Neural cell (in vitro differentiated cells): Measurements from ENCODE around the gene XIRP2. TPM values are rescaled to one million over a fixed set of nuclear protein-coding genes. Genes with fewer than 3 reads are reported as not detected.

Experiments
- H2AFZ ChIP-seq: fragments of 200-600, 300-800 bp; sonication (generic), shearing (Covaris generic); 2 replicates; pipeline ENCODE4 v1.6.0; 2014; ENCODE audit warnings: low read depth, mild to moderate bottlenecking, antibody characterized with exemption, low read length, moderate library complexity
- H3F3A ChIP-seq: fragments of 200-600 bp; shearing (Covaris generic); 2 replicates; pipeline ENCODE4 v1.6.1; 2016; ENCODE audit warnings: mild to moderate bottlenecking, moderate library complexity, mixed read lengths, antibody characterized with exemption, low read length; ENCODE audit not compliant: insufficient read depth, poor library complexity, severe bottlenecking
- H3K27ac ChIP-seq: fragments of 200-600, 300-800 bp; sonication (generic), shearing (Covaris generic); 2 replicates; pipeline ENCODE4 v1.5.1; 2014; ENCODE audit warnings: mild to moderate bottlenecking, low read length, moderate library complexity
- H3K27me3 ChIP-seq: fragments of 300-800, 200-600 bp; sonication (generic), shearing (Covaris generic); 2 replicates; pipeline ENCODE4 v1.6.0; 2014; ENCODE audit warnings: mild to moderate bottlenecking, low read depth, low read length, moderate library complexity; ENCODE audit not compliant: insufficient read depth
- H3K36me3 ChIP-seq: fragments of 300-800, 200-600 bp; sonication (generic), shearing (Covaris generic); 2 replicates; pipeline ENCODE4 v1.5.1; 2014; ENCODE audit warnings: mild to moderate bottlenecking, antibody characterized with exemption, low read length, moderate library complexity; ENCODE audit not compliant: insufficient read depth
- H3K4me2 ChIP-seq: fragments of 300-800, 200-600 bp; sonication (generic), shearing (Covaris generic); 2 replicates; pipeline ENCODE4 v1.6.0; 2014; ENCODE audit warnings: mild to moderate bottlenecking, low read length
- H3K4me3 ChIP-seq: fragments of 300-800, 200-600 bp; sonication (generic), shearing (Covaris generic); 2 replicates; pipeline ENCODE4 v1.5.1; 2014; ENCODE audit warnings: mild to moderate bottlenecking, low read length, moderate library complexity
- H3K79me2 ChIP-seq: fragments of 200-600 bp; shearing (Covaris generic); replicated peaks from 2 replicates; pipeline ENCODE4 v1.6.0; 2014; ENCODE audit warnings: mild to moderate bottlenecking, low read length, moderate library complexity; ENCODE audit not compliant: insufficient read depth
- H3K9ac ChIP-seq: fragments of 300-800, 200-600 bp; sonication (generic), shearing (Covaris generic); 2 replicates; pipeline ENCODE4 v1.6.1; 2016; ENCODE audit warnings: mild to moderate bottlenecking, low read length, mixed read lengths
- H3K9me2 ChIP-seq: fragments of 200-600 bp; shearing (Covaris generic); 2 replicates; pipeline ENCODE4 v1.6.1; 2016; ENCODE audit warnings: mild to moderate bottlenecking, low read length, mixed read lengths; ENCODE audit not compliant: insufficient read depth
- H3K9me3 ChIP-seq: fragments of 200-600, 300-800 bp; sonication (generic), shearing (Covaris generic); 2 replicates; pipeline ENCODE4 v1.6.1; 2016; ENCODE audit warnings: mild to moderate bottlenecking, mixed run types, low read length, moderate library complexity, mixed read lengths
- H4K20me1 ChIP-seq: fragments of 200-600 bp; shearing (Covaris generic); 2 replicates; pipeline ENCODE4 v1.6.1; 2016; ENCODE audit warnings: mild to moderate bottlenecking, mixed run types; ENCODE audit not compliant: insufficient read depth
- CTCF ChIP-seq: fragments of 450-650 bp; IDR thresholded peaks from 2 replicates; pipeline ENCODE4 v1.5.1; 2014; ENCODE audit warnings: antibody characterized with exemption, mild to moderate bottlenecking, moderate library complexity; ENCODE audit not compliant: poor library complexity, severe bottlenecking
- EP300 ChIP-seq: fragments of 450-650 bp; conservative IDR thresholded peaks from 2 replicates; pipeline ENCODE4 v1.6.1; 2014; ENCODE audit warnings: antibody characterized with exemption, mild to moderate bottlenecking, moderate library complexity; ENCODE audit not compliant: poor library complexity, severe bottlenecking
- EZH2 ChIP-seq: fragments of 200-600, 300-800 bp; shearing (Covaris generic), sonication (generic); IDR thresholded peaks from 2 replicates; pipeline ENCODE4 v1.6.1; 2014; ENCODE audit warnings: antibody characterized with exemption, low read length, borderline replicate concordance, mild to moderate bottlenecking; ENCODE audit not compliant: insufficient read depth, poor library complexity, severe bottlenecking
- MXI1 ChIP-seq: fragments of 450-650 bp; conservative IDR thresholded peaks from 2 replicates; pipeline ENCODE4 v1.6.1; 2014; ENCODE audit warnings: antibody characterized with exemption, mild to moderate bottlenecking; ENCODE audit not compliant: poor library complexity, severe bottlenecking
- POLR2AphosphoS5 ChIP-seq: IDR thresholded peaks from 2 replicates; pipeline ENCODE4 v1.6.1; 2012
- RAD21 ChIP-seq: fragments of 450-650 bp; conservative IDR thresholded peaks from 2 replicates; pipeline ENCODE4 v1.6.1; 2014; ENCODE audit warnings: antibody characterized with exemption, mild to moderate bottlenecking, moderate library complexity
- SMC3 ChIP-seq: fragments of 450-650 bp; conservative IDR thresholded peaks from 2 replicates; pipeline ENCODE4 v1.6.1; 2014; ENCODE audit warnings: antibody characterized with exemption, mild to moderate bottlenecking, moderate library complexity; ENCODE audit not compliant: poor library complexity
- TAF1 ChIP-seq: IDR thresholded peaks from 2 replicates; pipeline ENCODE4 v1.6.1; 2012; ENCODE audit warnings: low read depth
- polyA plus RNA-seq: library from polyadenylated mRNA; depleted of rRNA; stranded (reverse); fragments of >200 nt; gene quantifications from 2 replicates; pipeline ENCODE4 v1.2.3, GENCODE V29; 2014
- TF ChIP-seq, protein P1 (sequence below): IDR thresholded peaks from 2 replicates; pipeline ENCODE4 v1.6.1; 2012; ENCODE audit warnings: borderline replicate concordance

XIRP2 gene
- polyA plus RNA-seq, 1 donor from 2014 or later = not detected

GRCh38 chr2:167132066-167132465 is 243.8 kb downstream of the XIRP2 start:
- H3F3A ChIP-seq = no peaks in the 10 kb centered on the region
- no peak overlapping the region for H3K4me3 ChIP-seq

DNA sequence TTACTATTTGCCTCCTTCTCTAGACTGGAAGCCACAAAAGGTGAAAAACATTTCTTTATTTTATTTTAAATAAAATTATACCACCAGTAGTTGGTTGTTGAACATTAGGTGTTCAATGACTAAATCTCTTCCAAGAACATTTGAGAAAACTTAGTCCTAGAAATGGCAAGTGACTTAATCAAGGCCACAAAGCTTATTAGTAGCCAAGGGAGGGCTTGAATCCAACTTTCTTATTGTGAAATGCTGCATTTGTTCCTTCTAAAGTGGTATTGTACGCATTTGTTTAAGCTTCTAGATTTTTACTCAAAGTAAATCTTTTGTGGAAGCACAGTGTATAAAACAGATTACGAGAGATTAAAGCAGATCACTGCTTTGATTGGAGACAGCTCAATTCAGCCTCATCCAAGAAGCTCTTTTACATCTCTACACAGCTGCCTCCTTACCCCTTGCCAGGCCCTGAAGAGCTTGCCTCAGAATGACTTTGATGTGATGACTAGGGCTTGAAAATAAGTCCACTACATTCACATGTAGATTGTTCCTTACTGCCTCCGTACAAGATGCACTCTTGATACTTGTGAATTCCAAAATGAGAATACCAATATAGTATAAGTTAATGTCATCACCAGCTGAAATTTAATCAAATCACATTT is 244.8 kb downstream of the XIRP2 start:
- Histone ChIP-seq H3K9ac (no peak overlapping the region), H3K4me3 (no peak overlapping the region), H3K27ac (no peak overlapping the region), H2AFZ (no peak overlapping the region), H3K9me2 (no peaks in the 10 kb centered on the region), H3K9me3 (no peaks in the 10 kb centered on the region), H3K36me3 (no peaks in the 10 kb centered on the region), H4K20me1 (no peaks in the 10 kb centered on the region), H3K4me2 (no peak overlapping the region), H3K27me3 (no peaks in the 10 kb centered on the region), H3F3A (no peaks in the 10 kb centered on the region), H3K79me2 (no peaks in the 10 kb centered on the region)
- TF ChIP-seq EP300 (no peak), MXI1 (no peak), SMC3 (no peak)

More at GRCh38 chr2:167132066-167132465, 243.8 kb downstream of the XIRP2 start:
- H3K27me3 ChIP-seq = no peaks in the 10 kb centered on the region
- no peaks in the 10 kb centered on the region for H3K9me3 ChIP-seq
- H3K27ac ChIP-seq = no peak overlapping the region
- no peak overlapping the region for H3K4me2 ChIP-seq
- H2AFZ ChIP-seq = no peak overlapping the region
- no peak overlapping the region for H3K9ac ChIP-seq
- H3K79me2 ChIP-seq = no peaks in the 10 kb centered on the region
- no peaks in the 10 kb centered on the region for H4K20me1 ChIP-seq
- TF ChIP-seq EP300 (no peak), POLR2AphosphoS5 (no peak), SMC3 (no peak), CTCF (no peak), TAF1 (no peak), EZH2 (no peak), RAD21 (no peak), MXI1 (no peak)
- TF ChIP-seq, protein P1, sequence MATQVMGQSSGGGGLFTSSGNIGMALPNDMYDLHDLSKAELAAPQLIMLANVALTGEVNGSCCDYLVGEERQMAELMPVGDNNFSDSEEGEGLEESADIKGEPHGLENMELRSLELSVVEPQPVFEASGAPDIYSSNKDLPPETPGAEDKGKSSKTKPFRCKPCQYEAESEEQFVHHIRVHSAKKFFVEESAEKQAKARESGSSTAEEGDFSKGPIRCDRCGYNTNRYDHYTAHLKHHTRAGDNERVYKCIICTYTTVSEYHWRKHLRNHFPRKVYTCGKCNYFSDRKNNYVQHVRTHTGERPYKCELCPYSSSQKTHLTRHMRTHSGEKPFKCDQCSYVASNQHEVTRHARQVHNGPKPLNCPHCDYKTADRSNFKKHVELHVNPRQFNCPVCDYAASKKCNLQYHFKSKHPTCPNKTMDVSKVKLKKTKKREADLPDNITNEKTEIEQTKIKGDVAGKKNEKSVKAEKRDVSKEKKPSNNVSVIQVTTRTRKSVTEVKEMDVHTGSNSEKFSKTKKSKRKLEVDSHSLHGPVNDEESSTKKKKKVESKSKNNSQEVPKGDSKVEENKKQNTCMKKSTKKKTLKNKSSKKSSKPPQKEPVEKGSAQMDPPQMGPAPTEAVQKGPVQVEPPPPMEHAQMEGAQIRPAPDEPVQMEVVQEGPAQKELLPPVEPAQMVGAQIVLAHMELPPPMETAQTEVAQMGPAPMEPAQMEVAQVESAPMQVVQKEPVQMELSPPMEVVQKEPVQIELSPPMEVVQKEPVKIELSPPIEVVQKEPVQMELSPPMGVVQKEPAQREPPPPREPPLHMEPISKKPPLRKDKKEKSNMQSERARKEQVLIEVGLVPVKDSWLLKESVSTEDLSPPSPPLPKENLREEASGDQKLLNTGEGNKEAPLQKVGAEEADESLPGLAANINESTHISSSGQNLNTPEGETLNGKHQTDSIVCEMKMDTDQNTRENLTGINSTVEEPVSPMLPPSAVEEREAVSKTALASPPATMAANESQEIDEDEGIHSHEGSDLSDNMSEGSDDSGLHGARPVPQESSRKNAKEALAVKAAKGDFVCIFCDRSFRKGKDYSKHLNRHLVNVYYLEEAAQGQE = no peak
- H3K36me3 ChIP-seq = no peaks in the 10 kb centered on the region
- no peaks in the 10 kb centered on the region for H3K9me2 ChIP-seq
